GM12878 (cell line): ENCODE data around the gene PPP2R5C. TPM values are rescaled to one million over a fixed set of nuclear protein-coding genes. Genes with fewer than 3 reads are reported as not detected.
A peak's percentile ranks its signal among the peaks of the same experiment; 100 is the strongest.

Experiments used
- ATAC-seq: fragments of 200-7000 bp; cut with Tn5 transposase; 3 replicates; pipeline ENCODE4 v1.9.1; 2020; ENCODE audit warnings: mild to moderate bottlenecking, moderate library complexity
- BruUV-seq: library from RNA; stranded (reverse); fragments of 400-500 nt; replicated peaks from 2 replicates; lab custom pipeline; 2021; lab: Mats Ljungman, UMichigan
- CTCF ChIA-PET: fragments of 300-600 bp; sonication (Branson Sonifier 250); formaldehyde crosslinking; extraction: SDS; loops from one replicate; lab custom pipeline; 2021; ENCODE audit warnings: inconsistent platforms; lab: Yijun Ruan, JAX
- POLR2A ChIA-PET: fragments of 350-600 bp; formaldehyde crosslinking; extraction: SDS; loops from one replicate; lab custom pipeline; 2021; ENCODE audit warnings: inconsistent platforms; lab: Charles Lee
- RAD21 ChIA-PET: fragments of 300-600 bp; sonication (Branson Sonifier 250); formaldehyde crosslinking; loops from one replicate; lab custom pipeline; 2023; ENCODE audit warnings: antibody characterized with exemption; ENCODE audit not compliant: unreplicated experiment; lab: Charles Lee
- SMC1A ChIA-PET: fragments of 300-600 bp; sonication (Branson Sonifier 250); formaldehyde crosslinking; loops from one replicate; lab custom pipeline; 2023; ENCODE audit not compliant: unreplicated experiment, uncharacterized antibody; lab: Charles Lee
- DNase-seq: peaks from one replicate; pipeline ENCODE4 v3.0.0-alpha.2; 2011; ENCODE audit warnings: low read depth, low spot score
- FAIRE-seq: peaks from 3 replicates; lab custom pipeline; 2011; peaks lifted over from hg19 to GRCh38; lab: Jason Lieb, UNC
- H2AFZ ChIP-seq: 2 replicates; pipeline ENCODE4 v1.6.0; 2011; ENCODE audit warnings: low read depth, low read length, control low read depth; ENCODE audit not compliant: control insufficient read depth
- H3K27ac ChIP-seq: 2 replicates; pipeline ENCODE4 v1.5.1; 2011; ENCODE audit warnings: control low read depth; ENCODE audit not compliant: control insufficient read depth, insufficient read depth
- H3K27me3 ChIP-seq, 2 experiments: replicated peaks in 1 of 2; 2 replicates each; pipeline versions ENCODE4 v1.6.0 to v1.6.1; 2011; ENCODE audit warnings: low read length in 1 of 2; ENCODE audit not compliant: control insufficient read depth in 2 of 2, insufficient read depth in 2 of 2
- H3K36me3 ChIP-seq, 2 experiments: 2 replicates each; pipeline ENCODE4 v1.5.1; 2011; ENCODE audit warnings: low read length in 1 of 2; ENCODE audit not compliant: control insufficient read depth in 2 of 2, insufficient read depth in 2 of 2
- H3K4me1 ChIP-seq: 2 replicates; pipeline ENCODE4 v1.6.1; 2011; ENCODE audit warnings: mild to moderate bottlenecking, low read length, moderate library complexity, mixed read lengths; ENCODE audit not compliant: control insufficient read depth, insufficient read depth
- H3K4me2 ChIP-seq: 2 replicates; pipeline ENCODE4 v1.6.0; 2011; ENCODE audit warnings: control low read depth; ENCODE audit not compliant: control insufficient read depth, insufficient read depth
- H3K4me3 ChIP-seq: fragments of 200-600 bp; sonication (generic); 2 replicates; pipeline ENCODE4 v1.5.1; 2016
- H3K79me2 ChIP-seq: 2 replicates; pipeline ENCODE4 v1.6.0; 2011; ENCODE audit warnings: low read length; ENCODE audit not compliant: control insufficient read depth, insufficient read depth
- H3K9ac ChIP-seq: 2 replicates; pipeline ENCODE4 v1.8.0; 2011; ENCODE audit warnings: low read length, control low read depth, mixed read lengths; ENCODE audit not compliant: control insufficient read depth, insufficient read depth
- H3K9me3 ChIP-seq: replicated peaks from 3 replicates; pipeline ENCODE4 v1.5.1; 2011; ENCODE audit warnings: mild to moderate bottlenecking, low read length; ENCODE audit not compliant: control insufficient read depth, insufficient read depth
- H4K20me1 ChIP-seq: 2 replicates; pipeline ENCODE4 v1.6.0; 2011; ENCODE audit not compliant: control insufficient read depth, insufficient read depth
- BCLAF1 ChIP-seq: fragments of 450-650 bp; IDR thresholded peaks from 2 replicates; pipeline ENCODE4 v1.6.1; 2017; ENCODE audit warnings: antibody characterized with exemption, mild to moderate bottlenecking, moderate library complexity
- BMI1 ChIP-seq: fragments of 450-650 bp; IDR thresholded peaks from 2 replicates; pipeline ENCODE4 v1.6.1; 2016; ENCODE audit warnings: mild to moderate bottlenecking, moderate library complexity, borderline replicate concordance
- CEBPB ChIP-seq, 2 experiments: fragments of 150-350 bp in 1 of 2; IDR thresholded peaks; 2 replicates each; pipeline ENCODE4 v1.6.1; 2012 to 2014; ENCODE audit warnings: low read depth in 2 of 2, low read length in 2 of 2, borderline replicate concordance in 1 of 2, inconsistent platforms in 1 of 2
- CHD2 ChIP-seq: IDR thresholded peaks from 2 replicates; pipeline ENCODE4 v1.6.1; 2011; ENCODE audit warnings: low read depth, low read length, improper control_type of control experiment, borderline replicate concordance
- CREB1 ChIP-seq: IDR thresholded peaks from 2 replicates; pipeline ENCODE4 v1.6.1; 2012; ENCODE audit warnings: low read depth, mild to moderate bottlenecking, inconsistent platforms
- HSF1 ChIP-seq: fragments of 150-350 bp; IDR thresholded peaks from 2 replicates; pipeline ENCODE4 v1.6.1; 2014; ENCODE audit warnings: mild to moderate bottlenecking, low read depth, low read length
- IKZF2 ChIP-seq, 2 experiments: fragments of 450-650 bp; IDR thresholded peaks; 2 replicates each; pipeline ENCODE4 v1.6.1; 2017; ENCODE audit warnings: mild to moderate bottlenecking in 2 of 2, moderate library complexity in 2 of 2
- JUNB ChIP-seq: IDR thresholded peaks from 2 replicates; pipeline ENCODE4 v1.6.1; 2016; ENCODE audit warnings: antibody characterized with exemption, mild to moderate bottlenecking
- MEF2B ChIP-seq: fragments of 450-650 bp; IDR thresholded peaks from 2 replicates; pipeline ENCODE4 v1.6.1; 2018; ENCODE audit warnings: mild to moderate bottlenecking, moderate library complexity; ENCODE audit not compliant: partially characterized antibody, poor library complexity, severe bottlenecking
- MLLT1 ChIP-seq: fragments of 450-650 bp; IDR thresholded peaks from 2 replicates; pipeline ENCODE4 v1.6.1; 2016; ENCODE audit warnings: mild to moderate bottlenecking
- NFIC ChIP-seq: IDR thresholded peaks from 2 replicates; pipeline ENCODE4 v1.6.1; 2012; ENCODE audit warnings: low read depth, mild to moderate bottlenecking, inconsistent platforms, low read length, moderate library complexity
- NR2F1 ChIP-seq: fragments of 450-650 bp; conservative IDR thresholded peaks from 2 replicates; pipeline ENCODE4 v1.6.1; 2017; ENCODE audit warnings: mild to moderate bottlenecking
- POLR2A ChIP-seq: IDR thresholded peaks from 2 replicates; pipeline ENCODE4 v1.6.1; 2011; ENCODE audit warnings: low read depth, mild to moderate bottlenecking, low read length
- SREBF2 ChIP-seq: IDR thresholded peaks from 2 replicates; pipeline ENCODE4 v1.6.1; 2012; ENCODE audit warnings: mild to moderate bottlenecking, low read length
- USF1 ChIP-seq: IDR thresholded peaks from 2 replicates; pipeline ENCODE4 v1.6.1; 2011; ENCODE audit warnings: borderline replicate concordance, low read depth, mild to moderate bottlenecking, moderate library complexity, mixed read lengths, low read length; ENCODE audit not compliant: insufficient read depth; ENCODE audit errors: extremely low read length
- YY1 ChIP-seq: IDR thresholded peaks from 2 replicates; pipeline ENCODE4 v1.6.1; 2011; ENCODE audit warnings: low read depth, mild to moderate bottlenecking, low read length
- WGBS: methylation state at CpG from one replicate; pipeline ENCODE4 v1.1.6; 2016; ENCODE audit warnings: low lambda C conversion rate; ENCODE audit not compliant: insufficient replicate concordance, insufficient coverage; ENCODE audit errors: missing lambda C conversion rate; 5-methylcytosine and 5-hydroxymethylcytosine counted together
- in situ Hi-C: fragments of 300-500 bp; cut with MboI; formaldehyde crosslinking; loops from 9 replicates; pipeline ENCODE4 v1.14.3; 2018; ENCODE audit warnings: mixed read lengths
- intact Hi-C: fragments of 100-400 bp; cut with micrococcal nuclease; formaldehyde crosslinking; loops from one replicate; pipeline ENCODE4 v1.14.2; 2022; ENCODE audit not compliant: unreplicated experiment
- polyA plus RNA-seq, 11 experiments: library from polyadenylated mRNA; depleted of rRNA in 4 of 11; unstranded in 6 of 11; stranded (reverse) in 5 of 11; fragments of >200 nt; fragmentation: Nextera tagmentation in 4 of 11; fragmentation: Illumina TruSeq in 1 of 11; extraction: Ambion mirVana in 4 of 11; extraction: Trizol in 1 of 11; gene quantifications; 1 replicate in 1 of 11; 2 replicates in 10 of 11; pipeline versions ENCODE4 v1.2.1 to v1.2.3, GENCODE V29; 2011 to 2016; ENCODE audit warnings: inconsistent platforms in 2 of 11, missing spikeins in 2 of 11, low read depth in 1 of 11
- total RNA-seq, 4 experiments: library from RNA; depleted of rRNA in 3 of 4; stranded (reverse); fragments of >200 nt in 3 of 4; fragmentation: Illumina TruSeq in 1 of 4; extraction: Trizol in 1 of 4; gene quantifications; 2 replicates each; pipeline versions ENCODE4 v1.2.1 to v1.2.3, GENCODE V29; 2013 to 2021

The PPP2R5C gene
- total and polyA plus RNA-seq, 10 of the 15 experiments (the other 5 are each of a cell fraction or from before 2014, with no cell fraction given) = 106 to 199 (median 144) TPM

- 76% methylated on average over 3 of the region's 3 CpGs for WGBS
- POLR2A ChIA-PET = interaction anchor here (1.8 to 4.7 kb wide), 3 partner anchors 15 to 96 kb away, joined by 7 to 176 read pairs (median 8); no protein-coding TSS in a partner anchor
- intact Hi-C loops = no loop called here
- FAIRE-seq (no peak), DNase-seq (no peak), ATAC-seq (no peak)
- Histone ChIP-seq H3K27ac (0 out of 2 replicates have a peak overlapping the region, but pooled peaks have one; percentile 24), H3K4me3 (no peak overlapping the region), H3K79me2 (peaks cover 80% of the 10 kb centered on the region), H3K4me2 (no peak overlapping the region), H3K9me3 (no peaks in the 10 kb centered on the region), H2AFZ (no peak overlapping the region), H3K27me3 (no peaks in the 10 kb centered on the region), H3K9ac (no peak overlapping the region), H3K36me3 (peaks cover 2 to 4% of the 10 kb centered on the region in 2 experiments), H4K20me1 (no peaks in the 10 kb centered on the region), H3K4me1 (peaks cover 42% of the 10 kb centered on the region)
- SMC1A ChIA-PET = interaction anchor here (0.8 to 5.6 kb wide), 8 partner anchors 10 to 262 kb away, joined by 3 to 98 read pairs (median 6); no protein-coding TSS in a partner anchor
- no TSS peak for BruUV-seq
- TF ChIP-seq JUNB (no peak), BMI1 (no peak), SREBF2 (no peak), NR2F1 (peak; percentile 56; the same call in 1 of the 2 replicates), POLR2A (no peak), HSF1 (no peak), CHD2 (no peak), IKZF2 (IDR thresholded peaks at IDR 0.05) (no peak), MLLT1 (no peak), YY1 (0 out of 2 replicates have a peak, but pooled peaks have one; percentile 34), BCLAF1 (no peak), CEBPB (IDR thresholded peaks at IDR 0.05; ENCODE audit: borderline replicate concordance in 1 of 2, low read depth in 2 of 2, low read length in 2 of 2) (no peak), NFIC (no peak), CREB1 (no peak), MEF2B (no peak), USF1 (no peak)
- CTCF ChIA-PET = interaction anchor here (0.9 to 5.0 kb wide), 4 partner anchors 9 to 56 kb away, joined by 3 to 22 read pairs (median 8); no protein-coding TSS in a partner anchor
- in situ Hi-C loops = no loop called here
- RAD21 ChIA-PET = interaction anchor here (1.7 to 5.4 kb wide), 3 partner anchors 9 to 16 kb away, joined by 5 to 111 read pairs (median 6); no protein-coding TSS in a partner anchor
Observed at GRCh38 chr14:101827286-101827685, 65.8 kb downstream of the PPP2R5C start.
